WTC11 (cell line): ENCODE data around the gene SECTM1.

Source experiments
- CREM ChIP-seq: sonication (generic); formaldehyde crosslinking; IDR thresholded peaks from 2 replicates; pipeline ENCODE4 v1.8.1; 2022; ENCODE audit warnings: mild to moderate bottlenecking, missing genetic modification reagents, moderate library complexity
- CTCF ChIP-seq: fragments of 200-600 bp; IDR thresholded peaks from 2 replicates; pipeline ENCODE4 v1.8.0; 2022; ENCODE audit warnings: antibody characterized with exemption
- EMX1 ChIP-seq: fragments of 250-450 bp; sonication (Bioruptor Pico); IDR thresholded peaks from 2 replicates; pipeline ENCODE4 v1.8.0; 2021; ENCODE audit warnings: mild to moderate bottlenecking
- FOXJ3 ChIP-seq: sonication (generic); formaldehyde crosslinking; IDR thresholded peaks from 2 replicates; pipeline ENCODE4 v1.9.0; 2021; ENCODE audit warnings: missing genetic modification reagents, mild to moderate bottlenecking, borderline replicate concordance
- FOXP1 ChIP-seq: sonication (generic); formaldehyde crosslinking; IDR thresholded peaks from 2 replicates; pipeline ENCODE4 v1.8.0; 2022; ENCODE audit warnings: missing genetic modification reagents, mild to moderate bottlenecking, moderate library complexity, borderline replicate concordance
- IRF1 ChIP-seq: sonication (generic); formaldehyde crosslinking; IDR thresholded peaks from 2 replicates; pipeline ENCODE4 v1.8.0; 2023; ENCODE audit warnings: missing genetic modification reagents
- IRF2 ChIP-seq: sonication (generic); formaldehyde crosslinking; IDR thresholded peaks from 2 replicates; pipeline ENCODE4 v1.8.0; 2022; ENCODE audit warnings: low read depth, missing genetic modification reagents, borderline replicate concordance
- MAX ChIP-seq: sonication (generic); formaldehyde crosslinking; IDR thresholded peaks from 2 replicates; pipeline ENCODE4 v1.8.0; 2022; ENCODE audit warnings: mild to moderate bottlenecking, missing genetic modification reagents
- MYBL2 ChIP-seq: sonication (generic); formaldehyde crosslinking; IDR thresholded peaks from 2 replicates; pipeline ENCODE4 v1.8.1; 2023; ENCODE audit warnings: mild to moderate bottlenecking, moderate library complexity, missing genetic modification reagents
- NFYB ChIP-seq: sonication (generic); formaldehyde crosslinking; conservative IDR thresholded peaks from 2 replicates; pipeline ENCODE4 v1.8.0; 2022; ENCODE audit warnings: low read depth, missing genetic modification reagents
- SMAD4 ChIP-seq: sonication (generic); formaldehyde crosslinking; IDR thresholded peaks from 2 replicates; pipeline ENCODE4 v1.8.0; 2022; ENCODE audit warnings: mild to moderate bottlenecking, missing genetic modification reagents
- SP1 ChIP-seq: sonication (generic); formaldehyde crosslinking; conservative IDR thresholded peaks from 2 replicates; pipeline ENCODE4 v1.8.1; 2022; ENCODE audit warnings: missing genetic modification reagents
- TEAD4 ChIP-seq: sonication (generic); formaldehyde crosslinking; IDR thresholded peaks from 2 replicates; pipeline ENCODE4 v1.8.0; 2022; ENCODE audit warnings: mild to moderate bottlenecking, missing genetic modification reagents
- USF1 ChIP-seq: sonication (generic); formaldehyde crosslinking; IDR thresholded peaks from 2 replicates; pipeline ENCODE4 v1.8.0; 2022; ENCODE audit warnings: mild to moderate bottlenecking, missing genetic modification reagents

GRCh38 chr17:82348866-82349265 is 15.3 kb upstream of the SECTM1 start:
- TF ChIP-seq CTCF (no peak), NFYB (CRISPR knock-in tag) (no peak), IRF1 (CRISPR knock-in tag) (no peak), IRF2 (CRISPR knock-in tag) (no peak), MAX (CRISPR knock-in tag) (no peak), MYBL2 (CRISPR knock-in tag) (no peak), CREM (CRISPR knock-in tag) (no peak), SP1 (no peak), USF1 (CRISPR knock-in tag) (no peak), FOXP1 (no peak), TEAD4 (CRISPR knock-in tag) (no peak), FOXJ3 (CRISPR knock-in tag) (no peak), EMX1 (CRISPR knock-in tag) (no peak), SMAD4 (no peak)
